PC-9 (cell line): ENCODE results near the gene DAGLB.

ENCODE experiments used
- EZH2 ChIP-seq: fragments of 200-600 bp; sonication (generic); IDR thresholded peaks from 2 replicates; pipeline ENCODE4 v1.8.0; 2017; ENCODE audit warnings: antibody characterized with exemption, low read depth
- TF ChIP-seq, protein P1 (sequence below): fragments of 200-600 bp; sonication (generic); conservative IDR thresholded peaks from 2 replicates; pipeline ENCODE4 v1.6.1; 2017; ENCODE audit warnings: mixed run types, antibody characterized with exemption, mild to moderate bottlenecking, moderate library complexity

DNA sequence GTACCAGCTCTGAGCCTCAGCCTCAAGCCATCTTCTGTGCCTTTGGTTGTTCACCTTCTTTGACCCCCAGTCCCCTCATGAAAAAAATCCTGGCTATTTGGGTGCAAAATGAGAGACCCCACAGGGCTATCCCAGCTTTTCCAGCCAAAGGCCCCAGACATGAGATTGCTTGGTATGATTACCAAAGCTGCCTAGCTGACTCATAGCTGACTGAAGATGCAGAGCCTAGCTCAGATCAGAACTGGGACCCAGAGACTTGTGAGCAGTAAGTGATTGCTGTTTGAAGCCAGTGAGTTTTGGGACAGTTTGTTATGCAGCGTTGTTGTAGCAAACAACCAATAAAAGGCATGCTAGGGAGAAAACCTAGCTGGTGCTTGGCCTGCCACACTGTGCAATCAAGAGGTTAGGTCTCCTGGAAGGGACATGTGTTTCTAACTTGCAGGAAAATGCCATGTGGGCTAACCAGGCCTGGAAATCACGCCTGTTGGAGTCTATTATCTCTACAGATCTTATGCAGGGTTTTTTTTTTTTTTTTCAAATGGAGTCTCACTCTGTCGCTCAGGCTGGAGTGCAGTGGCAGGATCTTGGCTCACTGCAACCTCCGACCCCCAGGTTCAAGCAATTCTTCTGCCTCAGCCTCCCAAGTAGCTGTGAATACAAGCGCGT lies 48.0 kb upstream of the DAGLB start:
- TF ChIP-seq, protein P1, sequence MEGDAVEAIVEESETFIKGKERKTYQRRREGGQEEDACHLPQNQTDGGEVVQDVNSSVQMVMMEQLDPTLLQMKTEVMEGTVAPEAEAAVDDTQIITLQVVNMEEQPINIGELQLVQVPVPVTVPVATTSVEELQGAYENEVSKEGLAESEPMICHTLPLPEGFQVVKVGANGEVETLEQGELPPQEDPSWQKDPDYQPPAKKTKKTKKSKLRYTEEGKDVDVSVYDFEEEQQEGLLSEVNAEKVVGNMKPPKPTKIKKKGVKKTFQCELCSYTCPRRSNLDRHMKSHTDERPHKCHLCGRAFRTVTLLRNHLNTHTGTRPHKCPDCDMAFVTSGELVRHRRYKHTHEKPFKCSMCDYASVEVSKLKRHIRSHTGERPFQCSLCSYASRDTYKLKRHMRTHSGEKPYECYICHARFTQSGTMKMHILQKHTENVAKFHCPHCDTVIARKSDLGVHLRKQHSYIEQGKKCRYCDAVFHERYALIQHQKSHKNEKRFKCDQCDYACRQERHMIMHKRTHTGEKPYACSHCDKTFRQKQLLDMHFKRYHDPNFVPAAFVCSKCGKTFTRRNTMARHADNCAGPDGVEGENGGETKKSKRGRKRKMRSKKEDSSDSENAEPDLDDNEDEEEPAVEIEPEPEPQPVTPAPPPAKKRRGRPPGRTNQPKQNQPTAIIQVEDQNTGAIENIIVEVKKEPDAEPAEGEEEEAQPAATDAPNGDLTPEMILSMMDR, result no peak
- no peak for TF ChIP-seq EZH2
